Coronary artery (tissue), 2 donors: ENCODE results near the gene CCDC92B.

Experiments
- DNase-seq: peaks from one replicate; pipeline ENCODE4 v3.0.0-alpha.2; 2017; ENCODE audit warnings: low spot score
- H3K27ac ChIP-seq, 2 donors: fragments of 200-600 bp; sonication (generic); one replicate each; pipeline ENCODE4 v1.5.1; 2016 to 2019
- H3K4me3 ChIP-seq: fragments of 200-600 bp; sonication (generic); 2 replicates; pipeline ENCODE4 v1.5.1; 2016; ENCODE audit warnings: mild to moderate bottlenecking, moderate library complexity
- TF ChIP-seq, protein P1 (sequence below): fragments of 200-600 bp; sonication (generic); IDR thresholded peaks from one replicate; pipeline ENCODE4 v1.5.1; 2019; ENCODE audit warnings: antibody characterized with exemption

Gene CCDC92B

DNA sequence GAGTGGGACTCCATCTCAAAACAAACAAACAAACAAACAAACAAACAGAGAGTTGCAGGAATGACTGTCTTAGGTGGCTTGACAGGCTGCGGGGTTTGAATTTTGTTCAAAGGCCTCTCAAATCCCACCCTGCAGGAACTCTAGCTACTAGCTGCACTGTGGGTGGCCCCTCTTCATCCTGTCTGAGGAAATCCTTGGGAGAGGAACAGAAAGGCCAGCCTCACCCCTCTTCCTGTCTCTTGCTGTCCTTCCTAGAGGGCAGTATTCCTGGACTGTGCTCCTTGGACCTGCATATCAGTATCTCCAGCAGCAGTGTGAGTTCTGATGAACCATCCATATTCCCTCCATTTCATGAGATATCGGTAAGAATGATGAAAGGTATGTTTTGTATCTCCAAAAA lies 2.0 kb upstream of the CCDC92B start:
- no peak overlapping the region for H3K4me3 ChIP-seq
- no peak overlapping the region for H3K27ac ChIP-seq
- TF ChIP-seq, protein P1, sequence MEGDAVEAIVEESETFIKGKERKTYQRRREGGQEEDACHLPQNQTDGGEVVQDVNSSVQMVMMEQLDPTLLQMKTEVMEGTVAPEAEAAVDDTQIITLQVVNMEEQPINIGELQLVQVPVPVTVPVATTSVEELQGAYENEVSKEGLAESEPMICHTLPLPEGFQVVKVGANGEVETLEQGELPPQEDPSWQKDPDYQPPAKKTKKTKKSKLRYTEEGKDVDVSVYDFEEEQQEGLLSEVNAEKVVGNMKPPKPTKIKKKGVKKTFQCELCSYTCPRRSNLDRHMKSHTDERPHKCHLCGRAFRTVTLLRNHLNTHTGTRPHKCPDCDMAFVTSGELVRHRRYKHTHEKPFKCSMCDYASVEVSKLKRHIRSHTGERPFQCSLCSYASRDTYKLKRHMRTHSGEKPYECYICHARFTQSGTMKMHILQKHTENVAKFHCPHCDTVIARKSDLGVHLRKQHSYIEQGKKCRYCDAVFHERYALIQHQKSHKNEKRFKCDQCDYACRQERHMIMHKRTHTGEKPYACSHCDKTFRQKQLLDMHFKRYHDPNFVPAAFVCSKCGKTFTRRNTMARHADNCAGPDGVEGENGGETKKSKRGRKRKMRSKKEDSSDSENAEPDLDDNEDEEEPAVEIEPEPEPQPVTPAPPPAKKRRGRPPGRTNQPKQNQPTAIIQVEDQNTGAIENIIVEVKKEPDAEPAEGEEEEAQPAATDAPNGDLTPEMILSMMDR: no peak
- DNase-seq: no peak

DNA sequence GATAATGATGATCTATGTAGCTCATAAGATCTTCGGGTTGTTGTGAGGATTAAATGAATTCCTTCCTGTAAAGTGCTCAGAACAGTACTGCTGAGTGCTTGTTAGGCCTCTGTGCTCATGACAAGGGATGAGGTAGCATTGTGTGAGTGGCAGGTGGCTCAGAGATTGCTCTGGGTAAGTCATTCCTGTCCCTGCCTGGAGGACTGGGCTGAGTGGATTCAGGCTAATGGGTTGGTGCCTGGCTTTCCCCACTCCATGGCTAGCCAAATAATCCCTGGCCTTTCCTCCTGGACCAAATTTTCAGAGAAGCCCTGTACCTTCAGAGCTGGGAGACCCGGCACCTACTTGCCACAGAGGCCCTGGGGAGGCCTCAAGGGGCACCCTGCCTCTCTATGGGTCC lies 1.3 kb upstream of the CCDC92B start:
- Histone ChIP-seq H3K27ac (no peak overlapping the region), H3K4me3 (no peak overlapping the region)
- DNase-seq: no peak
- TF ChIP-seq, protein P1: no peak

DNA sequence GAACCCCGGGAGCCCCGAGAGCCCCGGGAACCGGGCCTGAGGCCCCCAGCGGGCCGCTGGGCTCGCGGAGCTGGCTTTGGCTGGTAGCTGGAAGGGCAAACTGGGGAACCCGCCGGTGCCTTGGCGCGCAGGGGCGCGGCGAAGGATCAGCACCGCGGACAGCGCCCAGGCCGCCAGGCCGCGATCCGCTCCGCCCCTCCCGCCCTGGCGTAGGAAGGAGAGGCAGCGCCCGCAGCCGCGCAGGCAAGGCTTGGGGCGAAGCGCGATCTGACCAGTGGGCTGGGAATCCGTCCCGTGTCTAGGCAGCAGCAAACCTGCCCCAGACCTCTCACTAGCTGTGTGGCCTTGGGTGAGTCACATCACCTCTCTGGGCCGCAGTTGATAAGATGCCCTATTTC lies 331 bp upstream of the CCDC92B start:
- TF ChIP-seq, protein P1: no peak
- peak overlapping the region; percentile 40 for H3K4me3 ChIP-seq
- no peak for DNase-seq
- no peak overlapping the region for H3K27ac ChIP-seq

DNA sequence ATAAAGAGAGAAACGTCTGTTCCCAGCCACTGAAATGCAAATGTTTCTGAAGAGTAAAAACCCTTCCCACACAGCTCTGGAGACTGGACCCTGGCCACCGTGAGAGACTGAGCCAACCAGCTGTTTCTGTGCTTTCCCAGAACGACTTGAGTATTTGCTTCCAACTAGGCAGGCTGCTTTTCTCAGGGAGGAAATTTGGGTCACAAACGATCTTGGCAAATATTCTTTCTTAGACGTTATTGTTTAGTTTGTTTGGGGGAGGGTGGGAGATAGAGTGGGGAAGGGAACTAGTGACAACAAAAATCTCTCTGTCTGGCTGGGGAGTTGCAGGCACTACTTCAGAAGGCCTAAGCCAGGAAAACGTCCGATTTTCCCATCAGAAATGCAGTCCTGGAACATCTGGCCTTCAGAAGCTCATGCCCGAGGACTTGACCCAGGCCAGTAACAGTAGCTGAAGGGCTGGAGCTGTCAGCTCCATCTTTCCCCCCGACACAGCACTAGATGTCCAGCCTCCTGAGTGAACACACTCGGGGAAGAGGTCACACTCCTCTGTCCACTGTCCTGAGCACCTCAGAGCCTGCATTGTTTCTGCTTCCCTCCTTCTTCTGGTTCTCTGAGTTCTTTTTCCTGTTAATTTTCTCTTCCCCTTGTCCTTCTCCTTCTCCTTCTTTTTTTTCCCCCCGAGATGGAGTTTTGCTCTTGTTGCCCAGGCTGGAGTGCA lies 4.0 kb downstream of the CCDC92B start:
- DNase-seq: no peak
- Histone ChIP-seq H3K27ac (no peak overlapping the region), H3K4me3 (no peak overlapping the region)
- TF ChIP-seq, protein P1: no peak

DNA sequence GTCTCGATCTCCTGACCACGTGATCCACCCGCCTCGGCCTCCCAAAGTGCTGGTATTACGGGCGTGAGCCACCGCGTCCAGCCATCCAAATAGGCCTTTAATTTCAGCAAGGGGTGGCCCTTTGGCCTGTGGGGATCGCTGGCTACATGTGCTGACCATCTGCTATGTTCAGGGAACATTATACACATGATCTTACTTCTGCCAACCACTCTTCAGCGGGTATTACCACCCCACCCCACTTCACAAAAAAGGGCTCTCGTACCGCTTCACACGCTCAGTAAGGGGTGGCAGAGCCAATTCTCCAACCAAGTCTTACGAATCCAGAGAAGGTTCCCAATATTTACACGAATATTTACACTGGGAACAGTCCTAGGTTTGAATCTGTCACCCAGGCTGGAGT lies 11.8 kb downstream of the CCDC92B start:
- H3K4me3 ChIP-seq: no peak overlapping the region
- no peak overlapping the region for H3K27ac ChIP-seq
- TF ChIP-seq, protein P1: no peak
- DNase-seq: no peak

DNA sequence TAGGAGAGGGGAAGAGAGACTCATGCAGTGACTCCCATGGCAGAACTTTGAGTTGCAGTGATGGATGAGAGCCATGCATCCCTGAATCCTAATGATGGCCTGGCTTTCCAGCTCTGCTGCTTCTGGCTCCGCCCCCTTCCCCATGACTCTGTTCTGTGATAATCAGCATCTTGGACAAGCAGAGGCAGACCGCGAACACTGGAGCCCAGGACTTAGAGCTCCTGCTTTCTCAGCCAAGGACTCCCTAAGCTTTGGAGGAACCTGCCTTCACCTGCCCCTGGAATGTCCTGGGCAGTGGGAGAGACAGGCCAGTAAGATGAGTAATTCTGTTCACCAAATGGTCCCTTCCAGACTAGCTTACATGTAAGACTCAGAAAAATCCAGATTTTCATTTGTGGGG lies 12.5 kb downstream of the CCDC92B start:
- TF ChIP-seq, protein P1: no peak
- DNase-seq: no peak
- H3K27ac ChIP-seq: no peak overlapping the region
- H3K4me3 ChIP-seq: no peak overlapping the region

DNA sequence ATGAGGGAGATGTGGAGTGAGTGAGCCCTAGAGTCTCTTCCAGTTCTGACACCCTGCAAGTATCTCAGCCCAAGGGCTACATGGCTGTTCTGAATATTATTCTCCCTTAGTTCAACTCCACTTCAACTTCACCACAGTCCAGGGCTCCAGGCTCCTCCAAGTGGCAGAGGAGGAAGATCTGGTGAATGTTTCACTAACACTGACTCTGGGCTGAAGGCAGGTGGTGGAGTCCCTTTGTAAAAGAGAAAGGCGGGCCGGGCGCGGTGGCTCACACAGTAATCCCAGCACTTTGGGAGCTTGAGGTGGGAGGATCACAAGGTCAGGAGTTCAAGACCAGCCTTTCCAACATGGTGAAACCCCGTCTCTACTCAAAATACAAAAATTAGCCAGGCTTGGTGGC lies 13.6 kb downstream of the CCDC92B start:
- H3K4me3 ChIP-seq: no peak overlapping the region
- H3K27ac ChIP-seq: no peak overlapping the region
- no peak for DNase-seq
- TF ChIP-seq, protein P1: no peak
